ENCODE measurements around the gene ZNF557. TPM values are rescaled to one million over a fixed set of nuclear protein-coding genes. Genes with fewer than 3 reads are reported as not detected.
A peak's percentile ranks its signal among the peaks of the same experiment; 100 is the strongest.
"Not testable (repeated sequence)": the region's sequence is repeated elsewhere in the genome, so short reads cannot be mapped to it uniquely, and the experiment has no call there.

ZNF557 gene
- total and polyA plus RNA-seq, 5 donors from 2014 or later: 2.0 to 10.7 (median 5.7) TPM

- ATAC-seq (ENCODE audit: low read depth in 2 of 2); H3K36me3 Mint-ChIP-seq; H3K4me3 ChIP-seq (ENCODE audit: low read depth, low read length); H3K27ac ChIP-seq (ENCODE audit: insufficient read depth, low read length, poor library complexity, severe bottlenecking); DNase-seq; H3K27me3 Mint-ChIP-seq; H3K4me1 Mint-ChIP-seq; H3K4me1 ChIP-seq (ENCODE audit: control insufficient read depth, insufficient read depth, low read length, poor library complexity, severe bottlenecking); H3K27ac Mint-ChIP-seq; H3K27me3 ChIP-seq (ENCODE audit: control insufficient read depth, insufficient read depth, low read length); H3K4me3 Mint-ChIP-seq; H3K9me3 ChIP-seq (ENCODE audit: control insufficient read depth in 2 of 2, low read length in 2 of 2); H3K9me3 Mint-ChIP-seq; H3K36me3 ChIP-seq (ENCODE audit: control insufficient read depth, insufficient read depth, low read length): not testable (repeated sequence)
Measured at GRCh38 chr19:7052896-7053295, 16.6 kb upstream of the ZNF557 start.

GRCh38 chr19:7054635-7055368, 14.7 kb upstream of the ZNF557 start:
- not testable (repeated sequence) for ATAC-seq (ENCODE audit: low read depth in 2 of 2); H3K4me1 Mint-ChIP-seq
- peak in 1 of 3 donors; percentile 2 for DNase-seq

GRCh38 chr19:7055679-7056078, 13.8 kb upstream of the ZNF557 start:
- H3K27ac ChIP-seq (ENCODE audit: insufficient read depth, low read length, poor library complexity, severe bottlenecking); H3K9me3 ChIP-seq (ENCODE audit: control insufficient read depth in 2 of 2, low read length in 2 of 2); H3K36me3 ChIP-seq (ENCODE audit: control insufficient read depth, insufficient read depth, low read length); H3K4me1 ChIP-seq (ENCODE audit: control insufficient read depth, insufficient read depth, low read length, poor library complexity, severe bottlenecking); H3K36me3 Mint-ChIP-seq; H3K4me1 Mint-ChIP-seq; H3K4me3 ChIP-seq (ENCODE audit: low read depth, low read length); ATAC-seq (ENCODE audit: low read depth in 2 of 2); H3K27ac Mint-ChIP-seq; H3K27me3 ChIP-seq (ENCODE audit: control insufficient read depth, insufficient read depth, low read length); H3K9me3 Mint-ChIP-seq; DNase-seq; H3K4me3 Mint-ChIP-seq; H3K27me3 Mint-ChIP-seq: not testable (repeated sequence)

More at GRCh38 chr19:7054635-7055368, 14.7 kb upstream of the ZNF557 start:
- H3K27me3 Mint-ChIP-seq; H3K36me3 ChIP-seq (ENCODE audit: control insufficient read depth, insufficient read depth, low read length); H3K9me3 ChIP-seq (ENCODE audit: control insufficient read depth in 2 of 2, low read length in 2 of 2); H3K4me3 Mint-ChIP-seq; H3K9me3 Mint-ChIP-seq; H3K27ac Mint-ChIP-seq; H3K4me1 ChIP-seq (ENCODE audit: control insufficient read depth, insufficient read depth, low read length, poor library complexity, severe bottlenecking); H3K36me3 Mint-ChIP-seq; H3K27ac ChIP-seq (ENCODE audit: insufficient read depth, low read length, poor library complexity, severe bottlenecking); H3K27me3 ChIP-seq (ENCODE audit: control insufficient read depth, insufficient read depth, low read length); H3K4me3 ChIP-seq (ENCODE audit: low read depth, low read length): not testable (repeated sequence)

GRCh38 chr19:7056371-7056770, 13.1 kb upstream of the ZNF557 start:
- not testable (repeated sequence) for H3K36me3 Mint-ChIP-seq; H3K36me3 ChIP-seq (ENCODE audit: control insufficient read depth, insufficient read depth, low read length); H3K4me3 Mint-ChIP-seq; H3K27me3 Mint-ChIP-seq; H3K4me1 ChIP-seq (ENCODE audit: control insufficient read depth, insufficient read depth, low read length, poor library complexity, severe bottlenecking); H3K9me3 ChIP-seq (ENCODE audit: control insufficient read depth in 2 of 2, low read length in 2 of 2); H3K27ac Mint-ChIP-seq; DNase-seq; H3K4me1 Mint-ChIP-seq; H3K4me3 ChIP-seq (ENCODE audit: low read depth, low read length); H3K27me3 ChIP-seq (ENCODE audit: control insufficient read depth, insufficient read depth, low read length); H3K27ac ChIP-seq (ENCODE audit: insufficient read depth, low read length, poor library complexity, severe bottlenecking); H3K9me3 Mint-ChIP-seq; ATAC-seq (ENCODE audit: low read depth in 2 of 2)

GRCh38 chr19:7058576-7058975, 10.9 kb upstream of the ZNF557 start, which contains the start of gene MBD3L3:
Gene MBD3L3 (minus strand): TSS chr19:7058676. CDS start chr19:7058605, 71 bp downstream.
- ATAC-seq (ENCODE audit: low read depth in 2 of 2); H3K9me3 ChIP-seq (ENCODE audit: control insufficient read depth in 2 of 2, low read length in 2 of 2); H3K36me3 Mint-ChIP-seq; H3K4me1 ChIP-seq (ENCODE audit: control insufficient read depth, insufficient read depth, low read length, poor library complexity, severe bottlenecking); DNase-seq; H3K27ac Mint-ChIP-seq; H3K27me3 Mint-ChIP-seq; H3K9me3 Mint-ChIP-seq; H3K4me1 Mint-ChIP-seq; H3K27me3 ChIP-seq (ENCODE audit: control insufficient read depth, insufficient read depth, low read length); H3K27ac ChIP-seq (ENCODE audit: insufficient read depth, low read length, poor library complexity, severe bottlenecking); H3K4me3 Mint-ChIP-seq; H3K36me3 ChIP-seq (ENCODE audit: control insufficient read depth, insufficient read depth, low read length); H3K4me3 ChIP-seq (ENCODE audit: low read depth, low read length): not testable (repeated sequence)

GRCh38 chr19:7059977-7060376, 9.5 kb upstream of the ZNF557 start:
- not testable (repeated sequence) for H3K36me3 ChIP-seq (ENCODE audit: control insufficient read depth, insufficient read depth, low read length); ATAC-seq (ENCODE audit: low read depth in 2 of 2); H3K27me3 Mint-ChIP-seq; H3K4me1 ChIP-seq (ENCODE audit: control insufficient read depth, insufficient read depth, low read length, poor library complexity, severe bottlenecking); H3K36me3 Mint-ChIP-seq; H3K9me3 ChIP-seq (ENCODE audit: control insufficient read depth in 2 of 2, low read length in 2 of 2); H3K27ac Mint-ChIP-seq; H3K4me1 Mint-ChIP-seq; H3K4me3 ChIP-seq (ENCODE audit: low read depth, low read length); DNase-seq; H3K4me3 Mint-ChIP-seq; H3K27me3 ChIP-seq (ENCODE audit: control insufficient read depth, insufficient read depth, low read length); H3K9me3 Mint-ChIP-seq; H3K27ac ChIP-seq (ENCODE audit: insufficient read depth, low read length, poor library complexity, severe bottlenecking)

- Mint-ChIP-seq H3K4me3 (no peak overlapping the region), H3K27ac (no peak overlapping the region), H3K9me3 (peaks cover 0 to 2% (median 0%) of the 10 kb centered on the region in 7 donors), H3K4me1 (no peaks in the 10 kb centered on the region), H3K27me3 (no peaks in the 10 kb centered on the region), H3K36me3 (no peaks in the 10 kb centered on the region)
- Histone ChIP-seq H3K4me1 (ENCODE audit: control insufficient read depth, insufficient read depth, low read length, poor library complexity, severe bottlenecking) (no peaks in the 10 kb centered on the region), H3K9me3 (ENCODE audit: control insufficient read depth in 2 of 2, low read length in 2 of 2) (no peaks in the 10 kb centered on the region), H3K36me3 (ENCODE audit: control insufficient read depth, insufficient read depth, low read length) (no peaks in the 10 kb centered on the region), H3K27ac (ENCODE audit: insufficient read depth, low read length, poor library complexity, severe bottlenecking) (no peak overlapping the region), H3K27me3 (ENCODE audit: control insufficient read depth, insufficient read depth, low read length) (no peaks in the 10 kb centered on the region), H3K4me3 (ENCODE audit: low read depth, low read length) (no peak overlapping the region)
- DNase-seq (no peak), ATAC-seq (ENCODE audit: low read depth in 2 of 2) (no peak)
Measured at GRCh38 chr19:7063339-7063738, 6.2 kb upstream of the ZNF557 start.

GRCh38 chr19:7063764-7064418, 5.6 kb upstream of the ZNF557 start:
- no peak overlapping the region for H3K4me3 ChIP-seq (ENCODE audit: low read depth, low read length)
- ATAC-seq (ENCODE audit: low read depth in 2 of 2): no peak
- Mint-ChIP-seq H3K27ac (no peak overlapping the region), H3K27me3 (no peaks in the 10 kb centered on the region), H3K9me3 (peaks cover 0 to 2% (median 0%) of the 10 kb centered on the region in 7 donors), H3K36me3 (no peaks in the 10 kb centered on the region), H3K4me3 (no peak overlapping the region), H3K4me1 (peaks cover 0 to 3% (median 2%) of the 10 kb centered on the region in 4 donors)
- H3K9me3 ChIP-seq (ENCODE audit: control insufficient read depth in 2 of 2, low read length in 2 of 2): no peaks in the 10 kb centered on the region
- H3K27me3 ChIP-seq (ENCODE audit: control insufficient read depth, insufficient read depth, low read length): no peaks in the 10 kb centered on the region
- H3K4me1 ChIP-seq (ENCODE audit: control insufficient read depth, insufficient read depth, low read length, poor library complexity, severe bottlenecking): no peaks in the 10 kb centered on the region
- H3K36me3 ChIP-seq (ENCODE audit: control insufficient read depth, insufficient read depth, low read length): no peaks in the 10 kb centered on the region
- H3K27ac ChIP-seq (ENCODE audit: insufficient read depth, low read length, poor library complexity, severe bottlenecking): no peak overlapping the region
- no peak for DNase-seq
